HepG2 (cell line): ENCODE data around the gene COMMD7. TPM values are rescaled to one million over a fixed set of nuclear protein-coding genes. Genes with fewer than 3 reads are reported as not detected.

Source experiments
- AHDC1 ChIP-seq: sonication (generic); formaldehyde crosslinking; IDR thresholded peaks from 2 replicates; pipeline ENCODE4 v1.5.1; 2020; ENCODE audit warnings: mild to moderate bottlenecking, missing genetic modification reagents, borderline replicate concordance
- HOMEZ ChIP-seq: IDR thresholded peaks from 2 replicates; pipeline ENCODE4 v1.6.1; 2016; ENCODE audit warnings: low read depth
- IKZF4 ChIP-seq: sonication (generic); formaldehyde crosslinking; IDR thresholded peaks from 2 replicates; pipeline ENCODE4 v1.5.1; 2020; ENCODE audit warnings: borderline replicate concordance, mild to moderate bottlenecking, low read depth, missing genetic modification reagents; ENCODE audit errors: not compliant biosample characterization
- JUNB ChIP-seq: sonication (generic); formaldehyde crosslinking; IDR thresholded peaks from 2 replicates; pipeline ENCODE4 v1.8.0; 2022; ENCODE audit warnings: missing genetic modification reagents, mild to moderate bottlenecking, borderline replicate concordance
- MXI1 ChIP-seq: IDR thresholded peaks from 3 replicates; pipeline ENCODE4 v1.6.1; 2012; ENCODE audit warnings: low read depth, low read length, inconsistent platforms, borderline replicate concordance
- RARA ChIP-seq: IDR thresholded peaks from 2 replicates; pipeline ENCODE4 v1.6.1; 2016; ENCODE audit warnings: missing genetic modification reagents, missing compliant biosample characterization
- SMC3 ChIP-seq: IDR thresholded peaks from 2 replicates; pipeline ENCODE4 v1.6.1; 2011; ENCODE audit warnings: low read length, improper control_type of control experiment
- SP1 ChIP-seq, 2 experiments: fragments of 450-650 bp in 1 of 2; sonication (generic) in 1 of 2; formaldehyde crosslinking in 1 of 2; IDR thresholded peaks; 2 replicates each; pipeline versions ENCODE4 v1.4.0 to v1.6.1; 2016 to 2020; ENCODE audit warnings: missing genetic modification reagents in 1 of 2
- TAF15 ChIP-seq: fragments of 200-400 bp; formaldehyde crosslinking; IDR thresholded peaks from one replicate; pipeline ENCODE4 v1.6.1; 2018; ENCODE audit warnings: mild to moderate bottlenecking, low read depth, low read length; ENCODE audit not compliant: poor library complexity, severe bottlenecking
- THYN1 ChIP-seq: sonication (generic); formaldehyde crosslinking; IDR thresholded peaks from 2 replicates; pipeline ENCODE4 v1.8.1; 2023; ENCODE audit warnings: low read depth, mild to moderate bottlenecking, moderate library complexity, missing genetic modification reagents, borderline replicate concordance
- ZBTB1 ChIP-seq: sonication (generic); formaldehyde crosslinking; IDR thresholded peaks from 2 replicates; pipeline ENCODE4 v1.4.0; 2020; ENCODE audit warnings: missing genetic modification reagents, borderline replicate concordance
- ZNF263 ChIP-seq: sonication (generic); formaldehyde crosslinking; IDR thresholded peaks from 2 replicates; pipeline ENCODE4 v1.4.0; 2020; ENCODE audit warnings: missing genetic modification reagents
- ZNF274 ChIP-seq: sonication (generic); formaldehyde crosslinking; IDR thresholded peaks from 2 replicates; pipeline ENCODE4 v1.5.1; 2020; ENCODE audit warnings: mild to moderate bottlenecking, missing genetic modification reagents
- ZNF44 ChIP-seq: sonication (generic); formaldehyde crosslinking; IDR thresholded peaks from 2 replicates; pipeline ENCODE4 v1.5.1; 2020; ENCODE audit warnings: mild to moderate bottlenecking, missing genetic modification reagents
- ZNF441 ChIP-seq: sonication (generic); formaldehyde crosslinking; IDR thresholded peaks from 2 replicates; pipeline ENCODE4 v1.7.0; 2021; ENCODE audit warnings: missing genetic modification reagents, borderline replicate concordance
- ZNF749 ChIP-seq: sonication (generic); formaldehyde crosslinking; IDR thresholded peaks from 2 replicates; pipeline ENCODE4 v1.8.0; 2022; ENCODE audit warnings: mild to moderate bottlenecking, missing genetic modification reagents, moderate library complexity, borderline replicate concordance
- polyA plus RNA-seq, 8 experiments: library from polyadenylated mRNA; depleted of rRNA in 3 of 8; stranded (reverse) in 7 of 8; unstranded in 1 of 8; fragments of >200 nt; fragmentation: Illumina TruSeq in 4 of 8; extraction: Trizol in 4 of 8; gene quantifications; 2 replicates each; pipeline versions ENCODE4 v1.2.1 to v1.2.3, GENCODE V29; 2011 to 2016; ENCODE audit warnings: low read depth in 4 of 8, missing spikeins in 1 of 8, mixed read lengths in 1 of 8; ENCODE audit not compliant: insufficient read depth in 1 of 8
- total RNA-seq, 5 experiments: library from RNA; depleted of rRNA; stranded (reverse); fragments of >200 nt; fragmentation: Illumina TruSeq; extraction: Trizol; gene quantifications; 2 replicates each; pipeline ENCODE4 v1.2.3, GENCODE V29; 2016; ENCODE audit warnings: low read depth in 1 of 5
- TF ChIP-seq, protein P1 (sequence below): sonication (generic); formaldehyde crosslinking; IDR thresholded peaks from 2 replicates; pipeline ENCODE4 v1.8.1; 2023; ENCODE audit warnings: mild to moderate bottlenecking, moderate library complexity, missing genetic modification reagents

The COMMD7 gene
- total and polyA plus RNA-seq, 2 of the 13 experiments (the other 11 are each of a cell fraction or from before 2014, with no cell fraction given), result 42.1 to 53.3 TPM

- no peak for TF ChIP-seq AHDC1 (CRISPR knock-in tag)
- TF ChIP-seq TAF15, result no peak
- no peak for TF ChIP-seq SP1 (IDR thresholded peaks at IDR 0.05)
- TF ChIP-seq SP1 (CRISPR knock-in tag; IDR thresholded peaks at IDR 0.05), result 0 out of 2 replicates have a peak, but pooled peaks have one; percentile 23
- TF ChIP-seq ZNF441, result no peak
- TF ChIP-seq ZBTB1, result no peak
- peak; percentile 55; the same call in 1 of the 2 replicates for TF ChIP-seq ZNF263 (CRISPR knock-in tag)
- 0 out of 2 replicates have a peak, but pooled peaks have one; percentile 15 for TF ChIP-seq HOMEZ (CRISPR knock-in tag)
- no peak for TF ChIP-seq MXI1
- 0 out of 2 replicates have a peak, but pooled peaks have one; percentile 62 for TF ChIP-seq ZNF44
- no peak for TF ChIP-seq ZNF749
- TF ChIP-seq, protein P1, sequence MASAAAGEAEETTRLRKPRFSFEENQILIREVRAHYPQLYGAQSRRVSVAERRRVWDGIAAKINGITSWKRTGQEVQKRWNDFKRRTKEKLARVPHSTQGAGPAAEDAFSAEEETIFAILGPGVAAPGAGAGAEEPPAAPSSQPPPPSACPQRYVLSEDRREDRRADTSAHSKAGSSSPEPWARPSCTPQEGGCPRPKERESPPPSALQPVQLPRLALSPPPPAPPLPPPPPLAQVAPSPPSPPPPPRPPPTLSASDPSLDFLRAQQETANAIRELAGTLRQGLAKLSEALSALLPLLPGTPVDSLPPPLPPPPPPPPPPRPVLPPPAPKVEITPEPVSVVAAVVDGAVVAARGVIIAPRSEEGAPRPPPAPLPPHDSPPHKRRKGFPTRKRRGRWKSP (CRISPR knock-in tag), result 0 out of 2 replicates have a peak, but pooled peaks have one; percentile 27
- no peak for TF ChIP-seq SMC3
- TF ChIP-seq JUNB, result no peak
- no peak for TF ChIP-seq THYN1 (CRISPR knock-in tag)
- peak; percentile 2; the same call in 1 of the 2 replicates for TF ChIP-seq RARA
- no peak for TF ChIP-seq IKZF4 (CRISPR knock-in tag)
- no peak for TF ChIP-seq ZNF274 (CRISPR knock-in tag)
These were observed 61.8 kb downstream of the COMMD7 start (continued) for GRCh38 chr20:32681175-32682084.
